ENCODE results near the gene QTRT2. TPM values are rescaled to one million over a fixed set of nuclear protein-coding genes. Genes with fewer than 3 reads are reported as not detected.

The QTRT2 gene
- total RNA-seq, 2 experiments from 2014 or later: 43.1 to 57.2 TPM

GRCh38 chr3:114076711-114077110 lies 20.2 kb downstream of the QTRT2 start:
- H3K79me2 ChIP-seq (ENCODE audit: insufficient read depth, low read depth, low read length): no peaks in the 10 kb centered on the region
- H3K27ac ChIP-seq (ENCODE audit: low read depth, low read length, poor library complexity, severe bottlenecking): no peak overlapping the region
- no peaks in the 10 kb centered on the region for H3K9me3 ChIP-seq (ENCODE audit: low read length)
- no peak overlapping the region for H3K4me2 ChIP-seq (ENCODE audit: low read length)
- no peaks in the 10 kb centered on the region for H4K20me1 ChIP-seq (ENCODE audit: insufficient read depth, low read length)
- no peak for TF ChIP-seq EZH2phosphoT487 (IDR thresholded peaks at IDR 0.05; ENCODE audit: borderline replicate concordance, low read depth, low read length)
- TF ChIP-seq, protein P1, sequence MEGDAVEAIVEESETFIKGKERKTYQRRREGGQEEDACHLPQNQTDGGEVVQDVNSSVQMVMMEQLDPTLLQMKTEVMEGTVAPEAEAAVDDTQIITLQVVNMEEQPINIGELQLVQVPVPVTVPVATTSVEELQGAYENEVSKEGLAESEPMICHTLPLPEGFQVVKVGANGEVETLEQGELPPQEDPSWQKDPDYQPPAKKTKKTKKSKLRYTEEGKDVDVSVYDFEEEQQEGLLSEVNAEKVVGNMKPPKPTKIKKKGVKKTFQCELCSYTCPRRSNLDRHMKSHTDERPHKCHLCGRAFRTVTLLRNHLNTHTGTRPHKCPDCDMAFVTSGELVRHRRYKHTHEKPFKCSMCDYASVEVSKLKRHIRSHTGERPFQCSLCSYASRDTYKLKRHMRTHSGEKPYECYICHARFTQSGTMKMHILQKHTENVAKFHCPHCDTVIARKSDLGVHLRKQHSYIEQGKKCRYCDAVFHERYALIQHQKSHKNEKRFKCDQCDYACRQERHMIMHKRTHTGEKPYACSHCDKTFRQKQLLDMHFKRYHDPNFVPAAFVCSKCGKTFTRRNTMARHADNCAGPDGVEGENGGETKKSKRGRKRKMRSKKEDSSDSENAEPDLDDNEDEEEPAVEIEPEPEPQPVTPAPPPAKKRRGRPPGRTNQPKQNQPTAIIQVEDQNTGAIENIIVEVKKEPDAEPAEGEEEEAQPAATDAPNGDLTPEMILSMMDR (conservative IDR thresholded peaks at IDR 0.05; ENCODE audit: low read length): no peak
- no peak overlapping the region for H2AFZ ChIP-seq (ENCODE audit: low read length)
- H3K9me2 ChIP-seq (ENCODE audit: insufficient read depth, low read length): no peaks in the 10 kb centered on the region
- H3K4me3 ChIP-seq (ENCODE audit: low read depth, low read length, poor library complexity, severe bottlenecking): no peak overlapping the region
- no peak for DNase-seq (ENCODE audit: low spot score)
- CTCF ChIA-PET (ENCODE audit: unreplicated experiment): no interaction called here
- POLR2A ChIA-PET: interaction anchor here (1.0 to 1.1 kb wide), 3 partner anchors 9 to 21 kb away, joined by 3 to 4 read pairs (median 3); no protein-coding TSS in a partner anchor
- H3K4me1 ChIP-seq (ENCODE audit: insufficient read depth, low read length, poor library complexity, severe bottlenecking): no peaks in the 10 kb centered on the region
- H3K36me3 ChIP-seq (ENCODE audit: insufficient read depth, low read length): peaks cover 100% of the 10 kb centered on the region
- no TSS peak for BruUV-seq (replicated peaks)
- intact Hi-C loops (cut with micrococcal nuclease; ENCODE audit: unreplicated experiment): no loop called here

DNA sequence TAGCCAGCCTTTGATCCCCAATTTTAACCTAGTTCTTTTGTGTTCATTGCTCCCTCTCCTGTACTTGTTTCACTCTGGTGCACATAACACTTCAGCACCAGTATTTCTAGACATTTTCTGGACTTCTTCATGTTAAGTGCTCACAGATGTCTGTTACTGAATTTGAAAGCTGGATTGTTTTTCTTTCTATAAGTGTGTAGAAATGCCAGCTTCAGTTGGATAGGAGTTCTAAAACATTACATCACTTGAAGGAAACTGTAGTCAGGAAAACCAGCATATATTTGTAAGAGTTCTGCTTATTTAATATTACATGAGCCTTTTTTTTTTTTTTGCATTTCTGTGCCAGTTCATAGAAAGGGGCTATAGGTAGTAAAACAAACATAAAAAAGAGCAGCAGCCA lies 21.6 kb downstream of the QTRT2 start:
- Histone ChIP-seq H3K9me3 (ENCODE audit: low read length) (no peaks in the 10 kb centered on the region), H3K79me2 (ENCODE audit: insufficient read depth, low read depth, low read length) (no peaks in the 10 kb centered on the region), H3K4me1 (ENCODE audit: insufficient read depth, low read length, poor library complexity, severe bottlenecking) (no peaks in the 10 kb centered on the region), H4K20me1 (ENCODE audit: insufficient read depth, low read length) (no peaks in the 10 kb centered on the region), H2AFZ (ENCODE audit: low read length) (no peak overlapping the region), H3K27ac (ENCODE audit: low read depth, low read length, poor library complexity, severe bottlenecking) (no peak overlapping the region), H3K9me2 (ENCODE audit: insufficient read depth, low read length) (no peaks in the 10 kb centered on the region), H3K36me3 (ENCODE audit: insufficient read depth, low read length) (peaks cover 100% of the 10 kb centered on the region), H3K4me2 (ENCODE audit: low read length) (no peak overlapping the region), H3K4me3 (ENCODE audit: low read depth, low read length, poor library complexity, severe bottlenecking) (no peak overlapping the region)
- BruUV-seq (replicated peaks): no TSS peak
- CTCF ChIA-PET (ENCODE audit: unreplicated experiment): no interaction called here
- TF ChIP-seq EZH2phosphoT487 (IDR thresholded peaks at IDR 0.05; ENCODE audit: borderline replicate concordance, low read depth, low read length): no peak
- TF ChIP-seq, protein P1 (conservative IDR thresholded peaks at IDR 0.05; ENCODE audit: low read length): no peak
- POLR2A ChIA-PET: interaction anchor here (0.7 to 1.2 kb wide), 3 partner anchors 13 to 241 kb away, joined by 3 to 8 read pairs (median 6); no protein-coding TSS in a partner anchor
- no peak for DNase-seq (ENCODE audit: low spot score)
- intact Hi-C loops (cut with micrococcal nuclease; ENCODE audit: unreplicated experiment): no loop called here

DNA sequence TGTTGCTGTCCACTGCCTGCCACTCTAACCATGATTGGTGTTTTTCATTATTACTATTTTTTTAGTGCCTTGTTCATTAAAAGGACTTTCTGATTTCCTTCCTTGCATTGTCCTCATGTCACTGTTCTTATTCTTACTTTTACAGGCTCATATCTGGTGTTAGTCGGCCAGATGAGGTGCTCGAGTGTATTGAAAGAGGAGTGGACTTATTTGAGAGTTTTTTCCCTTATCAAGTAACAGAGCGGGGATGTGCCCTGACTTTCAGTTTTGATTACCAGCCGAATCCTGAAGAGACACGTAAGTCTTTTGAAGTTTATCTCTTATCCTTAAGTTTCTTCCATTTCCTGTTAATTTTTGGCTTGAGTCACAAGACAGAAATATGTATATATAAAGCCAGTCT lies 23.2 kb downstream of the QTRT2 start:
- H3K36me3 ChIP-seq (ENCODE audit: insufficient read depth, low read length): peaks cover 100% of the 10 kb centered on the region
- POLR2A ChIA-PET: interaction anchor here (1.2 kb wide), 1 partner anchor 13 kb away, joined by 3 read pairs; no protein-coding TSS in a partner anchor

More for the DNA sequence above, 23.2 kb downstream of the QTRT2 start:
- Histone ChIP-seq H3K4me3 (ENCODE audit: low read depth, low read length, poor library complexity, severe bottlenecking) (no peak overlapping the region), H3K27ac (ENCODE audit: low read depth, low read length, poor library complexity, severe bottlenecking) (no peak overlapping the region), H3K9me2 (ENCODE audit: insufficient read depth, low read length) (no peaks in the 10 kb centered on the region), H4K20me1 (ENCODE audit: insufficient read depth, low read length) (no peaks in the 10 kb centered on the region), H3K9me3 (ENCODE audit: low read length) (no peaks in the 10 kb centered on the region), H3K79me2 (ENCODE audit: insufficient read depth, low read depth, low read length) (no peaks in the 10 kb centered on the region), H3K4me2 (ENCODE audit: low read length) (no peak overlapping the region), H3K4me1 (ENCODE audit: insufficient read depth, low read length, poor library complexity, severe bottlenecking) (no peaks in the 10 kb centered on the region), H2AFZ (ENCODE audit: low read length) (no peak overlapping the region)
- DNase-seq (ENCODE audit: low spot score): no peak
- TF ChIP-seq, protein P1 (conservative IDR thresholded peaks at IDR 0.05; ENCODE audit: low read length): no peak
- no peak for TF ChIP-seq EZH2phosphoT487 (IDR thresholded peaks at IDR 0.05; ENCODE audit: borderline replicate concordance, low read depth, low read length)
- CTCF ChIA-PET (ENCODE audit: unreplicated experiment): no interaction called here
- intact Hi-C loops (cut with micrococcal nuclease; ENCODE audit: unreplicated experiment): no loop called here
- BruUV-seq (replicated peaks): no TSS peak

Data from OCI-LY7 (cell line).